HCT116 (cell line): ENCODE data around the gene HDHD5. TPM values are rescaled to one million over a fixed set of nuclear protein-coding genes. Genes with fewer than 3 reads are reported as not detected.
A peak's percentile ranks its signal among the peaks of the same experiment; 100 is the strongest.

Experiments
- ATAC-seq: fragments of 200-7000 bp; cut with Tn5 transposase; 2 replicates; pipeline ENCODE4 v1.9.1; 2020; ENCODE audit warnings: mild to moderate bottlenecking, moderate library complexity
- BruUV-seq: library from RNA; stranded (reverse); fragments of 400-500 nt; replicated peaks from 2 replicates; lab custom pipeline; 2021; lab: Mats Ljungman, UMichigan
- CTCF ChIA-PET: fragments of 300-600 bp; sonication (Branson Sonifier 250); formaldehyde crosslinking; loops from one replicate; lab custom pipeline; 2021; ENCODE audit warnings: antibody characterized with exemption; lab: Charles Lee
- POLR2A ChIA-PET: fragments of 300-600, 350-600 bp; sonication (Branson Sonifier 250); formaldehyde crosslinking; loops from one replicate; lab custom pipeline; 2021; ENCODE audit warnings: antibody characterized with exemption; lab: Charles Lee
- RAD21 ChIA-PET, 2 experiments: fragments of 300-600 bp; sonication (Branson Sonifier 250); formaldehyde crosslinking; loops; one replicate each; lab custom pipeline; 2023; ENCODE audit warnings: low total read pairs in 2 of 2; ENCODE audit not compliant: uncharacterized antibody in 2 of 2, unreplicated experiment in 2 of 2, low non-redundant PET in 1 of 2; lab: Charles Lee
- DNase-seq: peaks from one replicate; pipeline ENCODE4 v3.0.0-alpha.2; 2010; ENCODE audit warnings: low read depth, low spot score
- H2AFZ ChIP-seq: fragments of 200-600 bp; shearing (Covaris generic), sonication (generic); 2 replicates; pipeline ENCODE4 v1.6.1; 2017; ENCODE audit warnings: low read depth, mixed run types, mixed read lengths, antibody characterized with exemption, low read length; ENCODE audit not compliant: poor library complexity, severe bottlenecking
- H3K27ac ChIP-seq: 2 replicates; pipeline ENCODE4 v1.5.1; 2012; ENCODE audit warnings: low read depth, low read length
- H3K27me3 ChIP-seq: fragments of 200-600 bp; sonication (generic); 2 replicates; pipeline ENCODE4 v1.6.1; 2016; ENCODE audit warnings: mixed run types, low read length, mixed read lengths; ENCODE audit not compliant: insufficient read depth
- H3K36me3 ChIP-seq, 2 experiments: fragments of 200-500 bp in 1 of 2; fragments of 200-600 bp in 1 of 2; sonication (Bioruptor generic) in 1 of 2; sonication (generic) in 1 of 2; 2 replicates each; pipeline versions ENCODE4 v1.5.1 to v1.6.1; 2014 to 2016; ENCODE audit warnings: low read length in 2 of 2, inconsistent platforms in 1 of 2, mixed read lengths in 1 of 2, mixed run types in 1 of 2; ENCODE audit not compliant: insufficient read depth in 2 of 2, control insufficient read depth in 1 of 2
- H3K4me1 ChIP-seq, 2 experiments: fragments of 200-600 bp in 1 of 2; sonication (generic) in 1 of 2; 2 replicates each; pipeline versions ENCODE4 v1.5.1 to v1.6.1; 2012 to 2017; ENCODE audit warnings: low read length in 2 of 2, inconsistent platforms in 1 of 2, mild to moderate bottlenecking in 1 of 2, mixed read lengths in 1 of 2, mixed run types in 1 of 2, moderate library complexity in 1 of 2; ENCODE audit not compliant: insufficient read depth in 2 of 2, control insufficient read depth in 1 of 2
- H3K4me2 ChIP-seq: fragments of 200-600 bp; sonication (generic); 2 replicates; pipeline ENCODE4 v1.6.1; 2017; ENCODE audit warnings: mixed run types, low read length, mixed read lengths
- H3K4me3 ChIP-seq, 2 experiments: fragments of 200-600 bp in 1 of 2; sonication (generic) in 1 of 2; replicated peaks in 1 of 2; 2 replicates each; pipeline ENCODE4 v1.5.1; 2011 to 2016; ENCODE audit warnings: low read length in 2 of 2, control low read depth in 1 of 2, low read depth in 1 of 2, mild to moderate bottlenecking in 1 of 2, mixed read lengths in 1 of 2, mixed run types in 1 of 2
- H3K79me2 ChIP-seq: fragments of 200-600 bp; sonication (generic); 2 replicates; pipeline ENCODE4 v1.6.1; 2017; ENCODE audit warnings: mild to moderate bottlenecking, mixed run types, low read length, moderate library complexity, mixed read lengths; ENCODE audit not compliant: insufficient read depth
- H3K9ac ChIP-seq: fragments of 200-600 bp; sonication (generic); 2 replicates; pipeline ENCODE4 v1.6.1; 2016; ENCODE audit warnings: low read length, mixed read lengths
- H3K9me2 ChIP-seq: fragments of 200-600 bp; sonication (generic), shearing (Covaris generic); 2 replicates; pipeline ENCODE4 v1.6.1; 2017; ENCODE audit warnings: mixed run types, mild to moderate bottlenecking, moderate library complexity; ENCODE audit not compliant: insufficient read depth
- H3K9me3 ChIP-seq, 2 experiments: fragments of 200-500 bp in 1 of 2; fragments of 200-600 bp in 1 of 2; sonication (Bioruptor generic) in 1 of 2; sonication (generic) in 1 of 2; 2 replicates each; pipeline ENCODE4 v1.6.1; 2014 to 2017; ENCODE audit warnings: low read length in 2 of 2, mixed read lengths in 2 of 2, inconsistent platforms in 1 of 2, low read depth in 1 of 2, mild to moderate bottlenecking in 1 of 2, mixed run types in 1 of 2, moderate library complexity in 1 of 2; ENCODE audit not compliant: control insufficient read depth in 1 of 2, insufficient read depth in 1 of 2
- H4K20me1 ChIP-seq: fragments of 200-600 bp; sonication (generic), shearing (Covaris generic); 2 replicates; pipeline ENCODE4 v1.6.1; 2017; ENCODE audit warnings: mixed run types, mild to moderate bottlenecking, moderate library complexity; ENCODE audit not compliant: insufficient read depth
- ATF3 ChIP-seq: IDR thresholded peaks from 2 replicates; pipeline ENCODE4 v1.6.1; 2012
- CBX3 ChIP-seq: IDR thresholded peaks from 2 replicates; pipeline ENCODE4 v1.6.1; 2012; ENCODE audit warnings: low read depth
- CEBPB ChIP-seq: IDR thresholded peaks from 2 replicates; pipeline ENCODE4 v1.6.1; 2012; ENCODE audit warnings: low read depth
- CTCF ChIP-seq, 3 experiments: fragments of 200-600 bp in 1 of 3; sonication (generic) in 1 of 3; IDR thresholded peaks in 2 of 3; conservative IDR thresholded peaks in 1 of 3; 2 replicates each; pipeline ENCODE4 v1.5.1; 2012 to 2017; ENCODE audit warnings: low read depth in 2 of 3, low read length in 2 of 3, antibody characterized with exemption in 1 of 3, borderline replicate concordance in 1 of 3, control low read depth in 1 of 3, mild to moderate bottlenecking in 1 of 3, mixed read lengths in 1 of 3, mixed run types in 1 of 3, moderate library complexity in 1 of 3; ENCODE audit not compliant: insufficient read depth in 1 of 3
- EGR1 ChIP-seq: IDR thresholded peaks from 2 replicates; pipeline ENCODE4 v1.6.1; 2012; ENCODE audit warnings: low read depth
- ELF1 ChIP-seq: IDR thresholded peaks from 2 replicates; pipeline ENCODE4 v1.6.1; 2012; ENCODE audit warnings: low read depth, borderline replicate concordance
- EZH2phosphoT487 ChIP-seq: fragments of 200-600 bp; IDR thresholded peaks from 2 replicates; pipeline ENCODE4 v1.6.1; 2018; ENCODE audit warnings: antibody characterized with exemption, borderline replicate concordance
- FOSL1 ChIP-seq: IDR thresholded peaks from 2 replicates; pipeline ENCODE4 v1.6.1; 2012; ENCODE audit warnings: low read depth
- JUND ChIP-seq: IDR thresholded peaks from 2 replicates; pipeline ENCODE4 v1.6.1; 2012
- ZFX ChIP-seq: fragments of 450-650 bp; IDR thresholded peaks from 2 replicates; pipeline ENCODE4 v1.6.1; 2017
- intact Hi-C: fragments of 100-400 bp; cut with micrococcal nuclease; formaldehyde crosslinking; loops from 2 replicates; pipeline ENCODE4 v1.10.0; 2022
- total RNA-seq: library from RNA; stranded (reverse); gene quantifications from one replicate; pipeline ENCODE4 v1.2.1, GENCODE V29; 2021; ENCODE audit not compliant: unreplicated experiment

Gene HDHD5
- total RNA-seq, 1 experiment from 2014 or later = 70.1 TPM

GRCh38 chr22:17172029-17172833 lies 13.2 kb upstream of the HDHD5 start:
- Histone ChIP-seq H3K4me2 (peak overlapping the region; percentile 85), H3K4me1 (peaks cover 10% of the 10 kb centered on the region in 2 experiments), H3K9me2 (no peaks in the 10 kb centered on the region), H3K9ac (peak overlapping the region; percentile 73), H2AFZ (peak overlapping the region; percentile 95), H3K36me3 (no peaks in the 10 kb centered on the region), H3K9me3 (no peaks in the 10 kb centered on the region), H4K20me1 (no peaks in the 10 kb centered on the region), H3K27ac (peak overlapping the region; percentile 98), H3K79me2 (no peaks in the 10 kb centered on the region), H3K4me3 (peak overlapping the region; percentile 62 to 69), H3K27me3 (no peaks in the 10 kb centered on the region)
- ChIA-PET CTCF (interaction anchor here (0.6 to 4.8 kb wide), 64 partner anchors 9 to 906 kb away, joined by 3 to 125 read pairs (median 5); partner anchors contain the start of genes ADA2, BCL2L13, HDHD5 and IL17RA), POLR2A (interaction anchor here (0.6 to 2.5 kb wide), 10 partner anchors 10 to 330 kb away, joined by 3 to 13 read pairs (median 5); partner anchors contain the start of gene HDHD5), RAD21 (interaction anchor here (0.6 to 2.1 kb wide), 10 partner anchors 13 to 329 kb away, joined by 3 to 13 read pairs (median 3); partner anchors contain the start of gene HDHD5 (in 1 of the 2))
- intact Hi-C loops = loop anchor here (2.0 to 5.0 kb wide), 2 partner anchors 87 to 195 kb away; partner anchors contain the start of genes CECR2 and IL17RA
- TF ChIP-seq CEBPB = no peak
- no peak; a peak in 1 of 6 replicates for TF ChIP-seq CTCF (IDR thresholded peaks at IDR 0.05 in 2 of 3, conservative IDR thresholded peaks at IDR 0.05 in 1 of 3; ENCODE audit: borderline replicate concordance in 1 of 3, insufficient read depth in 1 of 3, low read depth in 2 of 3, low read length in 2 of 3)
- no peak for TF ChIP-seq CBX3
- TF ChIP-seq ELF1 = no peak
- TF ChIP-seq EGR1 = no peak
- no peak for TF ChIP-seq FOSL1
- TF ChIP-seq JUND = no peak
- TF ChIP-seq ZFX = no peak; the same call in 1 of the 2 replicates
- TF ChIP-seq ATF3 = no peak
- TF ChIP-seq EZH2phosphoT487 = no peak
- DNase-seq (no peak), ATAC-seq (peak; percentile 18)
- TSS peak; percentile 41 for BruUV-seq
